ENCODE measurements around the gene HES2.

The HES2 gene

DNA sequence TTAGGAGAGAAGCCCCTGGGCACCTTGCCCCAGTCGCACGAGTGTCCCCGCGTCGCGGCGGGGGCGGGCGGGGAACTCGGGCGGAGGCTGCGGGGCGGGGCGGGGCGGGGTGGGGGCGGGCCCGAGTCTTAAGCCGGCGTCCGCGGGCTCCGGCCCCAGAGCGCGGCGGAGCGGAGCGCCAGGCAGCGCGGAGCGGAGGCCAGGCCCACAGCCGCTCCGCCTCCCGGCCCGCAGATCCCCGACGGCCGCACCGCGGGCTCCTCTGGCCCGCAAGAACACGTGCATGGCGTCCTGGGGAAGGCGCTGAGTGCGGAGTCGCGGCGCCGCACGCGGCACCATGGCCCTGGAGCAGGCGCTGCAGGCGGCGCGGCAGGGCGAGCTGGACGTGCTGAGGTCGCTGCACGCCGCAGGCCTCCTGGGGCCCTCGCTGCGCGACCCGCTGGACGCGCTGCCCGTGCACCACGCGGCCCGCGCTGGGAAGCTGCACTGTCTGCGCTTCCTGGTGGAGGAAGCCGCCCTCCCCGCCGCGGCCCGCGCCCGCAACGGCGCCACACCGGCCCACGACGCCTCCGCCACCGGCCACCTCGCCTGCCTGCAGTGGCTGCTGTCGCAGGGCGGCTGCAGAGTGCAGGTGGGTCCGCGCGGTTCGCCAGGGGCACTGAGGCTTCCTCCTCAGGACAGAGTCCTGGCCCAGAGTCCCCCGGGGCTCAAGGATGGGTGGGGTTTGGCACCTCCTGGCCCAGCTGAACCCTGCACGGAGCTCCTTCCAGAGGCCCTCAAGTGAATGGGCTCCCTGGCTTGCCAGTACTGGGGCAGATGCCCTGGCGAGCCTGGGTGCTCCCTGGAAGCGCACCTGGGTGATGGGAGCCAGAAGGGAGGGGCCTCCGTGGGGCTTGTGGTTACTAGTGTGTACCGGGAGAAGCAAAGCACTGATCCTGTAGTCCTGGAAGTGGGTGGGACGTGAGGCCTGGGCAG, 5.2 kb upstream of the HES2 start, which contains the start of gene ESPN:
ESPN (plus strand) TSS at position 158 of the 975 bp plus-strand sequence; CDS start at position 338, 180 bp downstream.
- ATAC-seq = peak; percentile 25; the same call in 1 of the 3 replicates

DNA sequence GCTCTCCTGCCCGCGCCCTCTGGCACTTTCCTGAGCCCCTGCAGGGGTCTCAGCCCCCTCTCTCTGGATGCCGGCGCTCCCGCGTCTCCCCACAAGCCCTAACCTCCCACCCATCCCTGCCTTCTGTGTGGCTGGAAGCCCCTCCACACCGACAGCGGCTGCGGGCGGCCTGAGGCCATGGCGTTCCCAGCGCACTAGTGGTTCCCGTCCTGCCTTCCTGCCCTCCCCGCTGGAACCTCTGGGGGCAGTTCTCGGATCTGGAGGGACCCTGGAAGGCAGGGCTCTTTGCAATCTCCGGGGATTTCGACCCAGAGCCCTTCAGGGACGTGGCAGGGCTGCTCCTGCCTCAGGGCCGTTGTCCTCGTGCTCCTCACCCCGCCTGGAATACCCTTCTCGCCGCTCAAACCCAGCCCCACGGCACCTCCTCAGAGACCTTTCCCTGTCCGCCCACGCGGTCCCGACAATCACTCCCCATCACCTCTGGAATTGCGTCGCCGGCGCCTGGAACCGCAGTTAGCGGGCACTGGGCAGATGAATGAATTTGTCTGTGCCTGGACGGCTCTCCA, 4.4 kb upstream of the HES2 start:
- no peak for TF ChIP-seq BACH2 (CRISPR knock-in tag; IDR thresholded peaks at IDR 0.05; ENCODE audit: borderline replicate concordance)
- TF ChIP-seq CSDC2 (CRISPR knock-in tag; IDR thresholded peaks at IDR 0.05) = no peak
- no peak for TF ChIP-seq ARNTL (CRISPR knock-in tag; IDR thresholded peaks at IDR 0.05; ENCODE audit: borderline replicate concordance, low read depth)
- TF ChIP-seq, protein P1, sequence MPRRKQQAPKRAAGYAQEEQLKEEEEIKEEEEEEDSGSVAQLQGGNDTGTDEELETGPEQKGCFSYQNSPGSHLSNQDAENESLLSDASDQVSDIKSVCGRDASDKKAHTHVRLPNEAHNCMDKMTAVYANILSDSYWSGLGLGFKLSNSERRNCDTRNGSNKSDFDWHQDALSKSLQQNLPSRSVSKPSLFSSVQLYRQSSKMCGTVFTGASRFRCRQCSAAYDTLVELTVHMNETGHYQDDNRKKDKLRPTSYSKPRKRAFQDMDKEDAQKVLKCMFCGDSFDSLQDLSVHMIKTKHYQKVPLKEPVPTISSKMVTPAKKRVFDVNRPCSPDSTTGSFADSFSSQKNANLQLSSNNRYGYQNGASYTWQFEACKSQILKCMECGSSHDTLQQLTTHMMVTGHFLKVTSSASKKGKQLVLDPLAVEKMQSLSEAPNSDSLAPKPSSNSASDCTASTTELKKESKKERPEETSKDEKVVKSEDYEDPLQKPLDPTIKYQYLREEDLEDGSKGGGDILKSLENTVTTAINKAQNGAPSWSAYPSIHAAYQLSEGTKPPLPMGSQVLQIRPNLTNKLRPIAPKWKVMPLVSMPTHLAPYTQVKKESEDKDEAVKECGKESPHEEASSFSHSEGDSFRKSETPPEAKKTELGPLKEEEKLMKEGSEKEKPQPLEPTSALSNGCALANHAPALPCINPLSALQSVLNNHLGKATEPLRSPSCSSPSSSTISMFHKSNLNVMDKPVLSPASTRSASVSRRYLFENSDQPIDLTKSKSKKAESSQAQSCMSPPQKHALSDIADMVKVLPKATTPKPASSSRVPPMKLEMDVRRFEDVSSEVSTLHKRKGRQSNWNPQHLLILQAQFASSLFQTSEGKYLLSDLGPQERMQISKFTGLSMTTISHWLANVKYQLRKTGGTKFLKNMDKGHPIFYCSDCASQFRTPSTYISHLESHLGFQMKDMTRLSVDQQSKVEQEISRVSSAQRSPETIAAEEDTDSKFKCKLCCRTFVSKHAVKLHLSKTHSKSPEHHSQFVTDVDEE (CRISPR knock-in tag; IDR thresholded peaks at IDR 0.05) = no peak
- TF ChIP-seq ZNF70 (CRISPR knock-in tag; IDR thresholded peaks at IDR 0.05) = no peak
- TF ChIP-seq, protein P2, sequence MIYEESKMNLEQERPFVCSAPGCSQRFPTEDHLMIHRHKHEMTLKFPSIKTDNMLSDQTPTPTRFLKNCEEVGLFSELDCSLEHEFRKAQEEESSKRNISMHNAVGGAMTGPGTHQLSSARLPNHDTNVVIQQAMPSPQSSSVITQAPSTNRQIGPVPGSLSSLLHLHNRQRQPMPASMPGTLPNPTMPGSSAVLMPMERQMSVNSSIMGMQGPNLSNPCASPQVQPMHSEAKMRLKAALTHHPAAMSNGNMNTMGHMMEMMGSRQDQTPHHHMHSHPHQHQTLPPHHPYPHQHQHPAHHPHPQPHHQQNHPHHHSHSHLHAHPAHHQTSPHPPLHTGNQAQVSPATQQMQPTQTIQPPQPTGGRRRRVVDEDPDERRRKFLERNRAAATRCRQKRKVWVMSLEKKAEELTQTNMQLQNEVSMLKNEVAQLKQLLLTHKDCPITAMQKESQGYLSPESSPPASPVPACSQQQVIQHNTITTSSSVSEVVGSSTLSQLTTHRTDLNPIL (CRISPR knock-in tag; IDR thresholded peaks at IDR 0.05; ENCODE audit: low read depth) = no peak
- TF ChIP-seq PPARA (CRISPR knock-in tag; IDR thresholded peaks at IDR 0.05; ENCODE audit: borderline replicate concordance) = no peak
- peak; percentile 25; the same call in 2 of the 3 replicates for ATAC-seq

More for the DNA sequence above, 5.2 kb upstream of the HES2 start, which contains the start of gene ESPN:
- no peak for TF ChIP-seq ZFP30 (CRISPR knock-in tag; IDR thresholded peaks at IDR 0.05)
- TF ChIP-seq, protein P3, sequence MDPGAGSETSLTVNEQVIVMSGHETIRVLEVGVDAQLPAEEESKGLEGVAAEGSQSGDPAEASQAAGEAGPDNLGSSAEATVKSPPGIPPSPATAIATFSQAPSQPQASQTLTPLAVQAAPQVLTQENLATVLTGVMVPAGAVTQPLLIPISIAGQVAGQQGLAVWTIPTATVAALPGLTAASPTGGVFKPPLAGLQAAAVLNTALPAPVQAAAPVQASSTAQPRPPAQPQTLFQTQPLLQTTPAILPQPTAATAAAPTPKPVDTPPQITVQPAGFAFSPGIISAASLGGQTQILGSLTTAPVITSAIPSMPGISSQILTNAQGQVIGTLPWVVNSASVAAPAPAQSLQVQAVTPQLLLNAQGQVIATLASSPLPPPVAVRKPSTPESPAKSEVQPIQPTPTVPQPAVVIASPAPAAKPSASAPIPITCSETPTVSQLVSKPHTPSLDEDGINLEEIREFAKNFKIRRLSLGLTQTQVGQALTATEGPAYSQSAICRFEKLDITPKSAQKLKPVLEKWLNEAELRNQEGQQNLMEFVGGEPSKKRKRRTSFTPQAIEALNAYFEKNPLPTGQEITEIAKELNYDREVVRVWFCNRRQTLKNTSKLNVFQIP (CRISPR knock-in tag; IDR thresholded peaks at IDR 0.05; ENCODE audit: borderline replicate concordance, low read depth) = no peak
- TF ChIP-seq RARB (CRISPR knock-in tag; IDR thresholded peaks at IDR 0.05) = no peak
- TF ChIP-seq CSDC2 (CRISPR knock-in tag; IDR thresholded peaks at IDR 0.05) = no peak
- no peak for TF ChIP-seq SNAI2 (CRISPR knock-in tag; IDR thresholded peaks at IDR 0.05)
- TF ChIP-seq BACH2 (CRISPR knock-in tag; IDR thresholded peaks at IDR 0.05; ENCODE audit: borderline replicate concordance) = no peak
- TF ChIP-seq ZFP3 (CRISPR knock-in tag; IDR thresholded peaks at IDR 0.05) = no peak
- TF ChIP-seq GLIS3 (CRISPR knock-in tag; IDR thresholded peaks at IDR 0.05) = no peak
- TF ChIP-seq, protein P4, sequence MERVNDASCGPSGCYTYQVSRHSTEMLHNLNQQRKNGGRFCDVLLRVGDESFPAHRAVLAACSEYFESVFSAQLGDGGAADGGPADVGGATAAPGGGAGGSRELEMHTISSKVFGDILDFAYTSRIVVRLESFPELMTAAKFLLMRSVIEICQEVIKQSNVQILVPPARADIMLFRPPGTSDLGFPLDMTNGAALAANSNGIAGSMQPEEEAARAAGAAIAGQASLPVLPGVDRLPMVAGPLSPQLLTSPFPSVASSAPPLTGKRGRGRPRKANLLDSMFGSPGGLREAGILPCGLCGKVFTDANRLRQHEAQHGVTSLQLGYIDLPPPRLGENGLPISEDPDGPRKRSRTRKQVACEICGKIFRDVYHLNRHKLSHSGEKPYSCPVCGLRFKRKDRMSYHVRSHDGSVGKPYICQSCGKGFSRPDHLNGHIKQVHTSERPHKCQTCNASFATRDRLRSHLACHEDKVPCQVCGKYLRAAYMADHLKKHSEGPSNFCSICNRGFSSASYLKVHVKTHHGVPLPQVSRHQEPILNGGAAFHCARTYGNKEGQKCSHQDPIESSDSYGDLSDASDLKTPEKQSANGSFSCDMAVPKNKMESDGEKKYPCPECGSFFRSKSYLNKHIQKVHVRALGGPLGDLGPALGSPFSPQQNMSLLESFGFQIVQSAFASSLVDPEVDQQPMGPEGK (CRISPR knock-in tag; IDR thresholded peaks at IDR 0.05; ENCODE audit: borderline replicate concordance) = no peak
- no peak for TF ChIP-seq ZC3H10 (CRISPR knock-in tag; IDR thresholded peaks at IDR 0.05)
- TF ChIP-seq ZNF565 (CRISPR knock-in tag; conservative IDR thresholded peaks at IDR 0.05; ENCODE audit: low read depth) = no peak
- TF ChIP-seq, protein P1 (CRISPR knock-in tag; IDR thresholded peaks at IDR 0.05) = no peak
- no peak for TF ChIP-seq ZNF70 (CRISPR knock-in tag; IDR thresholded peaks at IDR 0.05)
- TF ChIP-seq ESRRG (CRISPR knock-in tag; IDR thresholded peaks at IDR 0.05) = no peak
- no peak for TF ChIP-seq ISL1 (CRISPR knock-in tag; IDR thresholded peaks at IDR 0.05)
- TF ChIP-seq, protein P2 (CRISPR knock-in tag; IDR thresholded peaks at IDR 0.05; ENCODE audit: low read depth) = no peak
- TF ChIP-seq ZNF8 (CRISPR knock-in tag; IDR thresholded peaks at IDR 0.05) = no peak

All from SK-N-SH treated with all-trans-retinoic acid at 6 μM for 48 hours (cell line).